Vagina (tissue), 2 donors: ENCODE measurements around the gene ETV5.

Source experiments
- CTCF ChIP-seq, 3 experiments: fragments of 450-650 bp in 2 of 3; fragments of 200-600 bp in 1 of 3; sonication (generic) in 1 of 3; IDR thresholded peaks; one replicate each; pipeline ENCODE4 v1.5.1; 2017 to 2019; ENCODE audit warnings: antibody characterized with exemption in 3 of 3, mild to moderate bottlenecking in 2 of 3, moderate library complexity in 2 of 3
- POLR2A ChIP-seq, 2 donors: fragments of 450-650 bp; IDR thresholded peaks; one replicate each; pipeline ENCODE4 v1.6.1; 2017; ENCODE audit warnings: antibody characterized with exemption in 2 of 2, mild to moderate bottlenecking in 2 of 2, moderate library complexity in 2 of 2

- TF ChIP-seq CTCF (IDR thresholded peaks at IDR 0.05) = no peak
- no peak for TF ChIP-seq POLR2A (IDR thresholded peaks at IDR 0.05)
These were observed 51.3 kb downstream of the ETV5 start for GRCh38 chr3:186057594-186057993.
